Right lobe of liver (tissue), 4 donors: ENCODE results near the gene PLXNC1.

Experiments
- POLR2A ChIP-seq: fragments of 450-650 bp; IDR thresholded peaks from one replicate; pipeline ENCODE4 v1.6.1; 2017; ENCODE audit warnings: antibody characterized with exemption, mild to moderate bottlenecking
- TF ChIP-seq, protein P1 (sequence below), 4 donors: fragments of 200-600 bp in 3 of 4; fragments of 450-650 bp in 1 of 4; IDR thresholded peaks; one replicate each; pipeline versions ENCODE4 v1.5.1 to v1.8.0; 2016 to 2022; ENCODE audit warnings: antibody characterized with exemption in 4 of 4, mild to moderate bottlenecking in 2 of 4
- donor health status: DM: no; HTN: no; CAD: no.
- donor health status: DM: no; HTN: no; CAD: no.
- donor health status: DM: no; HTN: yes; CAD: no.

DNA sequence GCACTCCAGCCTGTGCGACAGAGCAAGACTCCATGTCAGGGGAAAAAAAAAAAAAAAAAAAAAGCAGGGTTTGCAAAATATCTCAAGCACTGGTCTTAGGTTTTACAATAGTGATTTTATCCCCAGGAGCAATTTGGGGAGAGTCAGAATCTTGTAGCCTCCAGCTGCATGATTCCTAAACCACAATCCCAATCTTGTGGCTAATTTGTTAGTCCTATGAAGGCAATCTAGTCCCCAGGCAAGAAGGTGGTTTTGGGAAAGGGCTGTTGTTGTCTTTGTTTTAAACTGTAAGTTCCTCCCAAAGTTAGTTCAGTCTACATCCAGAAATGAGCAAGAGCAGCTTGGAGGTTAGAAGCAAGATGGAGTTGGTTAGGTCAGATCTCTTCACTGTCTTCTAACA is 135.7 kb downstream of the PLXNC1 start:
- TF ChIP-seq, protein P1, sequence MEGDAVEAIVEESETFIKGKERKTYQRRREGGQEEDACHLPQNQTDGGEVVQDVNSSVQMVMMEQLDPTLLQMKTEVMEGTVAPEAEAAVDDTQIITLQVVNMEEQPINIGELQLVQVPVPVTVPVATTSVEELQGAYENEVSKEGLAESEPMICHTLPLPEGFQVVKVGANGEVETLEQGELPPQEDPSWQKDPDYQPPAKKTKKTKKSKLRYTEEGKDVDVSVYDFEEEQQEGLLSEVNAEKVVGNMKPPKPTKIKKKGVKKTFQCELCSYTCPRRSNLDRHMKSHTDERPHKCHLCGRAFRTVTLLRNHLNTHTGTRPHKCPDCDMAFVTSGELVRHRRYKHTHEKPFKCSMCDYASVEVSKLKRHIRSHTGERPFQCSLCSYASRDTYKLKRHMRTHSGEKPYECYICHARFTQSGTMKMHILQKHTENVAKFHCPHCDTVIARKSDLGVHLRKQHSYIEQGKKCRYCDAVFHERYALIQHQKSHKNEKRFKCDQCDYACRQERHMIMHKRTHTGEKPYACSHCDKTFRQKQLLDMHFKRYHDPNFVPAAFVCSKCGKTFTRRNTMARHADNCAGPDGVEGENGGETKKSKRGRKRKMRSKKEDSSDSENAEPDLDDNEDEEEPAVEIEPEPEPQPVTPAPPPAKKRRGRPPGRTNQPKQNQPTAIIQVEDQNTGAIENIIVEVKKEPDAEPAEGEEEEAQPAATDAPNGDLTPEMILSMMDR (IDR thresholded peaks at IDR 0.05), result no peak
- no peak for TF ChIP-seq POLR2A
